ENCODE measurements around the gene BRD8. TPM values are rescaled to one million over a fixed set of nuclear protein-coding genes. Genes with fewer than 3 reads are reported as not detected.
A peak's percentile ranks its signal among the peaks of the same experiment; 100 is the strongest.
"Not testable (repeated sequence)": the region's sequence is repeated elsewhere in the genome, so short reads cannot be mapped to it uniquely, and the experiment has no call there.

The BRD8 gene, protein sequence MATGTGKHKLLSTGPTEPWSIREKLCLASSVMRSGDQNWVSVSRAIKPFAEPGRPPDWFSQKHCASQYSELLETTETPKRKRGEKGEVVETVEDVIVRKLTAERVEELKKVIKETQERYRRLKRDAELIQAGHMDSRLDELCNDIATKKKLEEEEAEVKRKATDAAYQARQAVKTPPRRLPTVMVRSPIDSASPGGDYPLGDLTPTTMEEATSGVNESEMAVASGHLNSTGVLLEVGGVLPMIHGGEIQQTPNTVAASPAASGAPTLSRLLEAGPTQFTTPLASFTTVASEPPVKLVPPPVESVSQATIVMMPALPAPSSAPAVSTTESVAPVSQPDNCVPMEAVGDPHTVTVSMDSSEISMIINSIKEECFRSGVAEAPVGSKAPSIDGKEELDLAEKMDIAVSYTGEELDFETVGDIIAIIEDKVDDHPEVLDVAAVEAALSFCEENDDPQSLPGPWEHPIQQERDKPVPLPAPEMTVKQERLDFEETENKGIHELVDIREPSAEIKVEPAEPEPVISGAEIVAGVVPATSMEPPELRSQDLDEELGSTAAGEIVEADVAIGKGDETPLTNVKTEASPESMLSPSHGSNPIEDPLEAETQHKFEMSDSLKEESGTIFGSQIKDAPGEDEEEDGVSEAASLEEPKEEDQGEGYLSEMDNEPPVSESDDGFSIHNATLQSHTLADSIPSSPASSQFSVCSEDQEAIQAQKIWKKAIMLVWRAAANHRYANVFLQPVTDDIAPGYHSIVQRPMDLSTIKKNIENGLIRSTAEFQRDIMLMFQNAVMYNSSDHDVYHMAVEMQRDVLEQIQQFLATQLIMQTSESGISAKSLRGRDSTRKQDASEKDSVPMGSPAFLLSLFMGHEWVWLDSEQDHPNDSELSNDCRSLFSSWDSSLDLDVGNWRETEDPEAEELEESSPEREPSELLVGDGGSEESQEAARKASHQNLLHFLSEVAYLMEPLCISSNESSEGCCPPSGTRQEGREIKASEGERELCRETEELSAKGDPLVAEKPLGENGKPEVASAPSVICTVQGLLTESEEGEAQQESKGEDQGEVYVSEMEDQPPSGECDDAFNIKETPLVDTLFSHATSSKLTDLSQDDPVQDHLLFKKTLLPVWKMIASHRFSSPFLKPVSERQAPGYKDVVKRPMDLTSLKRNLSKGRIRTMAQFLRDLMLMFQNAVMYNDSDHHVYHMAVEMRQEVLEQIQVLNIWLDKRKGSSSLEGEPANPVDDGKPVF
- polyA plus RNA-seq (ENCODE audit: insufficient read length), result 50.8 TPM

GRCh38 chr5:138178516-138179276 is at the start of gene BRD8, which contains the start of gene KIF20A:
TSS of gene BRD8 (minus strand) at chr5:138178630. CDS start at chr5:138178614, 16 bp downstream.
TSS of gene KIF20A (plus strand) at chr5:138179112. CDS start at chr5:138179681, 569 bp downstream.
- peak; percentile 95 for DNase-seq (ENCODE audit: low read depth)

DNA sequence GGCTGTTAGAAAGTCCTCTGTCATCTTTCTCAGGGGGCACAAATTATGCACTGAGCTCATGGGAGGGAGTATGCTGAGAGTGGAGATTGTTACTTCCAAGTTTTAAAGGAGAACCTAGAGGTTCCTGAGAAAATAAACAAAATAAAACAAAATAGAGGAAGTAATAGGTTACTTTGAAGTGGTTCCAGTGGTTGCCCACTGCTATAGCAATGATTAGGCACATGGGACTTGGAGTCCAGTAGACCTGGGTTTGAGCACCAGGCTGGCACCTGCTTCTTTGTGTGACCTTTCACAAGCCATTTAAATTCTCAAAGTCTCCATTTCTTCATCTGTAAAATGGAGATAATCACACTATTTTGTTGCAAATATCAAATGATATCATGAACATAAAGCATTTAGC is 48.5 kb upstream of the BRD8 start:
- DNase-seq (ENCODE audit: low read depth), result no peak

- no peak for DNase-seq (ENCODE audit: low read depth)
These were observed 46.3 kb upstream of the BRD8 start for GRCh38 chr5:138224712-138225111.

- DNase-seq (ENCODE audit: low read depth), result no peak
These were observed 45.1 kb upstream of the BRD8 start for GRCh38 chr5:138223532-138223931.

DNA sequence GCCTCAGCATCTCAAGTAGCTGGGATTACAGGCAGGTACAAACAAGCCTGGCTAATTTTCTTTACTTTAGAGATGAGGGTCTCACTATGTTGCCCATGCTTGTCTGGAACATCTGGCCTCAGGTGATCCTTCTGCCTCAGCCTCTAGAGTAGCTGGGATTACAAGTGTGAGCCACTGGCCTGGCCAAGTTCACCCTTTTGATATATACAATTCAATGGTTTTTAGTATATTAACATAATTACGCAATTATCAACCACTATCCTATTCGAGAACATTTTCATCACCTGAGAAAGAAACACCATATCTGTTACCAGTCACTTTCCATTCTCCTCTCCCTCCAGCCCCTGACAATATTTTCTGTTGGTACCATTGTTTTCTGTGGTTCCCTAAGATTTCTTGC is 38.4 kb upstream of the BRD8 start:
- no peak for DNase-seq (ENCODE audit: low read depth)

- peak; percentile 99 for DNase-seq (ENCODE audit: low read depth)
These were observed 35.0 kb upstream of the BRD8 start, which contains the start of gene CDC23 for GRCh38 chr5:138213161-138214029. TSS of gene CDC23 (minus strand) at chr5:138213323. CDS start at chr5:138213312, 11 bp downstream.

- DNase-seq (ENCODE audit: low read depth), result no peak
These were observed 34.4 kb upstream of the BRD8 start for GRCh38 chr5:138212828-138213160.

DNA sequence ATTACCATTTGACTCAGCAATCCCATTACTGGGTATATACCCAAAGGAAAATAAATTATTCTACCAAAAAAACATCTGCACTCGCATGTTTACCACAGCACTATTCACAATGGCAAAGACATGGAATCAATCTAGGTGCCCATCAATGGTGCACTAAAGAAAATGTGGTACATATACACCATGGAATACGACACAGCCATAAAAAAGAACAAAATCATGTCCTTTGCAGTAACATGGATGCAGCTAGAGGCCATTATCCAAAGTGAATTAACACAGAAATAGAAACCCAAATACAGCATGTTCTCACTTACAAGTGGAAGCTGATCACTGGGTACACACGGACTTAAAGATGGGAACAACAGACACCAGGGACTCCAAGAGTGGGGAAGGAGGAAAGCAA is 32.6 kb upstream of the BRD8 start:
- DNase-seq (ENCODE audit: low read depth), result no peak

GRCh38 chr5:138193859-138194258 is 15.4 kb upstream of the BRD8 start:
- DNase-seq (ENCODE audit: low read depth), result not testable (repeated sequence)

DNA sequence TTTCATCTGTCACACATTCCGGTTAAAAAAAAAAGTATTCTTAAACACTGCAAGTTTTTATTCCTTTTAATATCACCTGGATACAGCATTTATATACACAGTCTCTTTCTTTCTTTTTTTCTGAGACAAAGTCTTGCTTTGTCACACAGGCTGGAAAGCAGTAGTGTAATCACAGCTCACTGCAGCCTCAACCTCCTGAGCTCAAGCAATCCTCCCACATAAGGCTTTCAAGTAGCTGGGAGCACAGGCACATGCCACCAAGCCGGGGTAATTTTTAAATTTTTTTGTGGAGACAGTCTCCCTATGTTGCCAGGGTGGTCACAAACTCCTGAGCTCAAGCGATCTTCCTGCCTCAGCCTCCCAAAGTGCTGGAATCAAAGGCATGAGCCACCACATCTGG is 14.4 kb upstream of the BRD8 start:
- DNase-seq (ENCODE audit: low read depth), result no peak

GRCh38 chr5:138188626-138189025 is 10.2 kb upstream of the BRD8 start:
- no peak for DNase-seq (ENCODE audit: low read depth)

GRCh38 chr5:138186002-138186447 is 7.6 kb upstream of the BRD8 start:
- no peak for DNase-seq (ENCODE audit: low read depth)

DNA sequence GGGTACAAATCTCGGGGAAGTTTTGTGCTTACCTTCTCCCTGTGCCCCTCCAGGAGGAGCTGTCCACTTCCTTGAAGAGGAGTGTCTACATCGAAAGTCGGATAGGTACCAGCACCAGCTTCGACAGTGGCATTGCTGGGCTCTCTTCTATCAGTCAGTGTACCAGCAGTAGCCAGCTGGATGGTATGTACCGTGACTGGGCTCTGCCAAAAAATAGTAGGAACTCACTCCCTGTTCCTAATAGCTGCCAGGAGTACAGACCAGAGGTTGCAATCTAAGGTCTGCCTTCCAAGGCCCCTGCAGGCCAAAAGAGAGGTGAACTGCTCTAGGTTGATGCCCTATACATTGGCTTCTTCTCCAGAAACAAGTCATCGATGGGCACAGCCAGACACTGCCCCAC is 4.4 kb upstream of the BRD8 start:
- no peak for DNase-seq (ENCODE audit: low read depth)

GRCh38 chr5:138180841-138181240 is 2.4 kb upstream of the BRD8 start:
- DNase-seq (ENCODE audit: low read depth), result no peak

DNA sequence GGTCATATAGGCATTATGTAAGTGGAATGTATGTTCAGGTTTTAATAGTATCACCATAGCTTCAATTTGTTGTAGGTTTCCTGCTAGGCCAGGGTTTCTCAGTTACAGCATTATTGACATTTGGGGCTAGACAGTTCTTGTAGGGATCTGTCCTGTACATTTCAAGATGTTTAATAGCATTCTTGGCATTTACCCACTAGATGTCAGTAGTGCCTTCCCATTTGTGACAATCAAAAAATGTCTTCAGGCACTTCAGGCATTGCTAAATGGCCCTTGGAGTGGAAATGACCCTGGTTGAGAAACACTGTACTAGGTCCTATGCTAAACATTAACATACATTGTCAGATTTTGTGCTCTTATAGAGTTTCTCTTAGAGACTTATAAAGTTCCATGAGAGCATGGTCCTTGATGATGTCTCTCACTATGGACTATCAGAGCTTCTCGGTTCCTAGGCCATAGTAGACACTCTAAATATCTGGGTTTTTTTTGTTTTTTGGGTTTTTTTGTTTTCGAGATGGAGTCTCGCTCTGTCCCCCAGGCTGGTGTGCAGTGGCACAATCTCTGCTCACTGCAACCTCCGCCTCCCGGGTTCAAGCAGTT is 1.9 kb upstream of the BRD8 start:
- no peak for DNase-seq (ENCODE audit: low read depth)

- DNase-seq (ENCODE audit: low read depth), result no peak
These were observed 937 bp upstream of the BRD8 start for GRCh38 chr5:138179277-138179857.

GRCh38 chr5:138177941-138178515 is 402 bp downstream of the BRD8 start:
- DNase-seq (ENCODE audit: low read depth), result no peak

DNA sequence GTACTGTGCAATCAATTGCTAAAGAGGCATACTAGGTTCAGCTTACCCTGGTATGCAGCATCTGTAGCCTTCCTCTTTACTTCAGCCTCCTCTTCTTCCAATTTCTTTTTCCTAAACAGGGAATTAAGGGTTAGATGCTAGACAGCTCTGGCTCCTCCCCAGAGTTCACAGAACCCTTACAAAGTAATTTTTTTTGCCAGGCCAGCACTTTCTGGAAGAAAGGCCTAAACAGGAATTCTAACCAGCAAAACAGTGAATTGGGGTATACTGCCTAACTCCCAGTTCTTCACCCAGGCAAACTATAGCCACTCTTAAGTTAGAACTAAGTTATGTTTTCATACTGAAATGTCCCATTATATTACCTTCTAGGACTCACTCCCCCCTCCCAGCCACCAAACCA is 8.1 kb downstream of the BRD8 start:
- no peak for DNase-seq (ENCODE audit: low read depth)

- no peak for DNase-seq (ENCODE audit: low read depth)
These were observed 9.3 kb downstream of the BRD8 start for GRCh38 chr5:138169124-138169523.
